Activated CD8-positive, alpha-beta T cell treated with anti-CD3 and anti-CD28 coated beads for 36 hours (primary cell): ENCODE results near the gene MZT2B. TPM values are rescaled to one million over a fixed set of nuclear protein-coding genes. Genes with fewer than 3 reads are reported as not detected.
"Not testable (repeated sequence)": the region's sequence is repeated elsewhere in the genome, so short reads cannot be mapped to it uniquely, and the experiment has no call there.

Experiments used
- ATAC-seq: fragments of 200-7000 bp; cut with Tn5 transposase; one replicate; pipeline ENCODE4 v1.10.0; 2021; ENCODE audit warnings: mild to moderate bottlenecking, moderate library complexity
- CTCF ChIA-PET: fragments of 350-600 bp; sonication (Branson Sonifier 250); formaldehyde crosslinking; loops from one replicate; lab custom pipeline; 2021; ENCODE audit warnings: antibody characterized with exemption; lab: Charles Lee
- POLR2A ChIA-PET: fragments of 350-600 bp; sonication (Branson Sonifier 250); formaldehyde crosslinking; loops from one replicate; lab custom pipeline; 2021; ENCODE audit warnings: antibody characterized with exemption; lab: Charles Lee
- DNase-seq: peaks from one replicate; pipeline ENCODE4 v3.0.0-alpha.2; 2020
- H3K27ac Mint-ChIP-seq: one replicate; pipeline ENCODE4 v1.8.0; 2021; ENCODE audit warnings: mild to moderate bottlenecking, mixed read lengths
- H3K27me3 Mint-ChIP-seq: one replicate; pipeline ENCODE4 v1.8.0; 2021; ENCODE audit warnings: mixed read lengths
- H3K36me3 Mint-ChIP-seq: one replicate; pipeline ENCODE4 v1.8.0; 2021; ENCODE audit warnings: low read depth, mixed read lengths
- H3K4me1 Mint-ChIP-seq: one replicate; pipeline ENCODE4 v1.8.0; 2021; ENCODE audit warnings: low read depth, mixed read lengths
- H3K4me3 Mint-ChIP-seq: one replicate; pipeline ENCODE4 v1.8.0; 2021; ENCODE audit warnings: mild to moderate bottlenecking, moderate library complexity, mixed read lengths
- H3K9me3 Mint-ChIP-seq: one replicate; pipeline ENCODE4 v1.8.0; 2021; ENCODE audit warnings: mixed read lengths
- CTCF ChIP-seq: fragments of 200-600 bp; IDR thresholded peaks from one replicate; pipeline ENCODE4 v1.8.0; 2022; ENCODE audit warnings: antibody characterized with exemption, mild to moderate bottlenecking
- intact Hi-C: fragments of 100-400 bp; cut with micrococcal nuclease; formaldehyde crosslinking; loops from one replicate; pipeline ENCODE4 v1.10.0; 2022
- total RNA-seq, 2 experiments: library from RNA; stranded (reverse); gene quantifications; one replicate each; pipeline ENCODE4 v1.2.3, GENCODE V29; 2021

The MZT2B gene
- total RNA-seq, 2 experiments from 2014 or later, result 390 to 402 TPM

GRCh38 chr2:130152816-130153595 lies 29.1 kb upstream of the MZT2B start:
- ChIA-PET POLR2A (no interaction called here), CTCF (no interaction called here)
- Mint-ChIP-seq H3K36me3 (peaks cover 17% of the 10 kb centered on the region), H3K4me3 (no peak overlapping the region), H3K9me3 (no peaks in the 10 kb centered on the region), H3K4me1 (peaks cover 7% of the 10 kb centered on the region), H3K27me3 (no peaks in the 10 kb centered on the region), H3K27ac (no peak overlapping the region)
- ATAC-seq, result no peak
- TF ChIP-seq CTCF, result no peak
- intact Hi-C loops, result no loop called here
- DNase-seq, result no peak

GRCh38 chr2:130153721-130154422 lies 28.2 kb upstream of the MZT2B start:
- H3K27ac Mint-ChIP-seq, ATAC-seq, CTCF ChIA-PET, H3K9me3 Mint-ChIP-seq, H3K27me3 Mint-ChIP-seq, DNase-seq, POLR2A ChIA-PET, H3K4me3 Mint-ChIP-seq, intact Hi-C loops: not testable (repeated sequence)
- H3K36me3 Mint-ChIP-seq, result peaks cover 21% of the 10 kb centered on the region
- H3K4me1 Mint-ChIP-seq, result peaks cover 13% of the 10 kb centered on the region

GRCh38 chr2:130154423-130154770 lies 27.7 kb upstream of the MZT2B start:
- H3K27me3 Mint-ChIP-seq, H3K4me3 Mint-ChIP-seq, intact Hi-C loops, DNase-seq, H3K9me3 Mint-ChIP-seq, CTCF ChIA-PET, ATAC-seq, H3K27ac Mint-ChIP-seq, POLR2A ChIA-PET: not testable (repeated sequence)
- peaks cover 13% of the 10 kb centered on the region for H3K4me1 Mint-ChIP-seq
- peaks cover 21% of the 10 kb centered on the region for H3K36me3 Mint-ChIP-seq

- Mint-ChIP-seq H3K4me3 (no peak overlapping the region), H3K9me3 (no peaks in the 10 kb centered on the region), H3K36me3 (peaks cover 20% of the 10 kb centered on the region), H3K4me1 (peaks cover 13% of the 10 kb centered on the region), H3K27me3 (no peaks in the 10 kb centered on the region), H3K27ac (no peak overlapping the region)
- TF ChIP-seq CTCF, result no peak
- ChIA-PET POLR2A (no interaction called here), CTCF (no interaction called here)
- no peak for DNase-seq
- intact Hi-C loops, result no loop called here
- no peak for ATAC-seq
Observed at GRCh38 chr2:130154773-130155765, 27.0 kb upstream of the MZT2B start.

GRCh38 chr2:130155956-130156623 lies 26.0 kb upstream of the MZT2B start:
- peak; percentile 36 for DNase-seq
- Mint-ChIP-seq H3K4me1 (peaks cover 13% of the 10 kb centered on the region), H3K36me3 (peaks cover 18% of the 10 kb centered on the region)
- H3K4me3 Mint-ChIP-seq, H3K9me3 Mint-ChIP-seq, H3K27me3 Mint-ChIP-seq, intact Hi-C loops, CTCF ChIA-PET, POLR2A ChIA-PET, H3K27ac Mint-ChIP-seq: not testable (repeated sequence)
- peak; percentile 43 for ATAC-seq

- TF ChIP-seq CTCF, result no peak
- ChIA-PET CTCF (no interaction called here), POLR2A (no interaction called here)
- Mint-ChIP-seq H3K4me1 (peaks cover 13% of the 10 kb centered on the region), H3K27me3 (no peaks in the 10 kb centered on the region), H3K9me3 (no peaks in the 10 kb centered on the region), H3K36me3 (peaks cover 18% of the 10 kb centered on the region), H3K4me3 (no peak overlapping the region), H3K27ac (no peak overlapping the region)
- intact Hi-C loops, result no loop called here
- ATAC-seq (no peak), DNase-seq (no peak)
Observed at GRCh38 chr2:130156624-130157004, 25.4 kb upstream of the MZT2B start.

- ATAC-seq, result peak; percentile 18
- CTCF ChIA-PET, H3K27ac Mint-ChIP-seq, intact Hi-C loops, H3K4me3 Mint-ChIP-seq, DNase-seq, H3K27me3 Mint-ChIP-seq, H3K9me3 Mint-ChIP-seq: not testable (repeated sequence)
- POLR2A ChIA-PET, result interaction anchor here (2.1 kb wide), 1 partner anchor 13 kb away, joined by 7 read pairs; no protein-coding TSS in a partner anchor
- Mint-ChIP-seq H3K36me3 (peaks cover 18% of the 10 kb centered on the region), H3K4me1 (peaks cover 13% of the 10 kb centered on the region)
Observed at GRCh38 chr2:130157354-130157753, 24.7 kb upstream of the MZT2B start.
